GM23338 (cell line): ENCODE data around the gene PCDHGA7.

Source experiments
- CTCF ChIP-seq, 2 experiments: fragments of 200-600 bp in 1 of 2; sonication (generic) in 1 of 2; conservative IDR thresholded peaks; 2 replicates each; pipeline versions ENCODE4 v1.5.1 to v1.6.1; 2016 to 2017; ENCODE audit warnings: antibody characterized with exemption in 2 of 2, low read depth in 2 of 2, mild to moderate bottlenecking in 2 of 2, moderate library complexity in 1 of 2
- EZH2 ChIP-seq: fragments of 200-600 bp; sonication (generic); IDR thresholded peaks from one replicate; pipeline ENCODE4 v1.8.0; 2017; ENCODE audit warnings: antibody characterized with exemption, mild to moderate bottlenecking, low read depth; ENCODE audit not compliant: unreplicated experiment

GRCh38 chr5:141430332-141431113, 48.0 kb downstream of the PCDHGA7 start, which contains the start of gene PCDHGA12:
- TF ChIP-seq CTCF (conservative IDR thresholded peaks at IDR 0.05; ENCODE audit: low read depth in 2 of 2) (peak; percentile 34 to 44; a peak in 3 of 4 replicates), EZH2 (no peak)
